SK-N-SH (cell line): Measurements from ENCODE around the gene GAB1. TPM values are rescaled to one million over a fixed set of nuclear protein-coding genes. Genes with fewer than 3 reads are reported as not detected.

ENCODE experiments used
- CTCF ChIA-PET: fragments of 300-600, 350-600 bp; formaldehyde crosslinking; extraction: SDS; loops from one replicate; lab custom pipeline; 2021; lab: Yijun Ruan, JAX
- POLR2A ChIA-PET: fragments of 350-600 bp; sonication (Branson Sonifier 250); formaldehyde crosslinking; extraction: SDS; loops from one replicate; lab custom pipeline; 2020; ENCODE audit warnings: antibody characterized with exemption, inconsistent platforms; lab: Yijun Ruan, JAX
- DNase-seq: peaks from one replicate; pipeline ENCODE4 v3.0.0; 2012
- H2AFZ ChIP-seq: fragments of 200-600 bp; sonication (generic); 2 replicates; pipeline ENCODE4 v1.8.1; 2016; ENCODE audit warnings: antibody characterized with exemption, mild to moderate bottlenecking, low read depth
- H3F3A ChIP-seq: fragments of 200-600 bp; sonication (generic); replicated peaks from 2 replicates; pipeline ENCODE3; 2016; ENCODE audit warnings: antibody characterized with exemption, mild to moderate bottlenecking; ENCODE audit not compliant: insufficient read depth
- H3K27ac ChIP-seq, 2 experiments: fragments of 200-500 bp in 1 of 2; fragments of 200-600 bp in 1 of 2; sonication (Bioruptor generic) in 1 of 2; sonication (generic), shearing (Covaris generic) in 1 of 2; 2 replicates each; pipeline versions ENCODE4 v1.5.1 to v1.6.1; 2014 to 2016; ENCODE audit warnings: low read depth in 2 of 2, inconsistent platforms in 1 of 2, low read length in 1 of 2, mild to moderate bottlenecking in 1 of 2, mixed read lengths in 1 of 2
- H3K27me3 ChIP-seq: fragments of 200-600 bp; sonication (generic), shearing (Covaris generic); 2 replicates; pipeline ENCODE4 v1.6.1; 2016; ENCODE audit warnings: mixed run types; ENCODE audit not compliant: insufficient read depth
- H3K36me3 ChIP-seq, 2 experiments: fragments of 200-500 bp in 1 of 2; fragments of 200-600 bp in 1 of 2; sonication (Bioruptor generic) in 1 of 2; sonication (generic) in 1 of 2; replicated peaks in 1 of 2; 2 replicates each; pipeline versions ENCODE3 to v1.5.1; 2014 to 2016; ENCODE audit warnings: low read length in 1 of 2, mild to moderate bottlenecking in 1 of 2; ENCODE audit not compliant: insufficient read depth in 2 of 2, control insufficient read depth in 1 of 2
- H3K4me1 ChIP-seq, 2 experiments: fragments of 200-500 bp in 1 of 2; fragments of 200-600 bp in 1 of 2; sonication (Bioruptor generic) in 1 of 2; sonication (generic), shearing (Covaris generic) in 1 of 2; 2 replicates each; pipeline versions ENCODE4 v1.5.1 to v1.6.1; 2014 to 2016; ENCODE audit warnings: low read depth in 1 of 2, low read length in 1 of 2, mixed run types in 1 of 2; ENCODE audit not compliant: insufficient read depth in 2 of 2, control insufficient read depth in 1 of 2
- H3K4me2 ChIP-seq: fragments of 200-600 bp; sonication (generic), shearing (Covaris generic); 2 replicates; pipeline ENCODE4 v1.6.1; 2017; ENCODE audit warnings: mixed run types
- H3K4me3 ChIP-seq, 2 experiments: fragments of 200-500 bp in 1 of 2; fragments of 200-600 bp in 1 of 2; sonication (Bioruptor generic) in 1 of 2; sonication (generic), shearing (Covaris generic) in 1 of 2; 2 replicates each; pipeline versions ENCODE4 v1.5.1 to v1.8.1; 2014 to 2016; ENCODE audit warnings: low read depth in 2 of 2, inconsistent platforms in 1 of 2, low read length in 1 of 2, mild to moderate bottlenecking in 1 of 2, mixed read lengths in 1 of 2, moderate library complexity in 1 of 2
- H3K79me2 ChIP-seq: fragments of 200-600 bp; sonication (generic); 2 replicates; pipeline ENCODE4 v1.8.1; 2017; ENCODE audit warnings: mild to moderate bottlenecking; ENCODE audit not compliant: insufficient read depth
- H3K9ac ChIP-seq: fragments of 200-600 bp; sonication (generic); 2 replicates; pipeline ENCODE4 v1.6.1; 2017; ENCODE audit warnings: mixed run types
- H3K9me2 ChIP-seq: fragments of 200-600 bp; sonication (generic); 2 replicates; pipeline ENCODE4 v1.6.1; 2017; ENCODE audit warnings: mixed run types
- H3K9me3 ChIP-seq: fragments of 200-600 bp; sonication (generic); 2 replicates; pipeline ENCODE4 v1.6.1; 2017; ENCODE audit warnings: mixed run types, mild to moderate bottlenecking, moderate library complexity
- H4K20me1 ChIP-seq: fragments of 200-600 bp; sonication (generic); 2 replicates; pipeline ENCODE4 v1.6.1; 2017; ENCODE audit warnings: mild to moderate bottlenecking, mixed run types; ENCODE audit not compliant: insufficient read depth
- FOSL2 ChIP-seq: IDR thresholded peaks from 2 replicates; pipeline ENCODE4 v1.4.0; 2012; ENCODE audit warnings: low read depth, mild to moderate bottlenecking, moderate library complexity, borderline replicate concordance
- FOXJ3 ChIP-seq: sonication (generic); formaldehyde crosslinking; IDR thresholded peaks from 2 replicates; pipeline ENCODE4 v1.5.1; 2020; ENCODE audit warnings: mild to moderate bottlenecking, missing genetic modification reagents
- FOXM1 ChIP-seq: IDR thresholded peaks from 2 replicates; pipeline ENCODE4 v1.4.0; 2012; ENCODE audit warnings: low read depth, mild to moderate bottlenecking
- GABPA ChIP-seq: IDR thresholded peaks from 2 replicates; pipeline ENCODE4 v1.4.0; 2012; ENCODE audit warnings: low read depth, mild to moderate bottlenecking
- GATA2 ChIP-seq: sonication (generic); formaldehyde crosslinking; IDR thresholded peaks from 2 replicates; pipeline ENCODE4 v1.5.0; 2020; ENCODE audit warnings: mild to moderate bottlenecking, missing genetic modification reagents
- RAD21 ChIP-seq: IDR thresholded peaks from 2 replicates; pipeline ENCODE4 v1.6.1; 2012; ENCODE audit warnings: mild to moderate bottlenecking, low read length
- RCOR1 ChIP-seq: fragments of 150-350 bp; IDR thresholded peaks from 2 replicates; pipeline ENCODE4 v1.6.1; 2017; ENCODE audit warnings: antibody characterized with exemption, low read length
- RFX5 ChIP-seq: IDR thresholded peaks from 2 replicates; pipeline ENCODE4 v1.6.1; 2012; ENCODE audit warnings: mild to moderate bottlenecking, improper control_type of control experiment, low read length
- SIN3A ChIP-seq: IDR thresholded peaks from 2 replicates; pipeline ENCODE4 v1.6.1; 2012; ENCODE audit warnings: low read depth, mild to moderate bottlenecking, low read length, moderate library complexity, borderline replicate concordance
- SMC3 ChIP-seq: IDR thresholded peaks from 2 replicates; pipeline ENCODE4 v1.6.1; 2012; ENCODE audit warnings: low read depth, low read length, improper control_type of control experiment
- TCF12 ChIP-seq: IDR thresholded peaks from 2 replicates; pipeline ENCODE4 v1.4.0; 2012
- TEAD4 ChIP-seq: IDR thresholded peaks from 2 replicates; pipeline ENCODE4 v1.4.0; 2012; ENCODE audit warnings: mild to moderate bottlenecking, borderline replicate concordance; ENCODE audit not compliant: insufficient read depth
- WGBS: methylation state at CpG from one replicate; pipeline ENCODE4 v1.1.6; 2017; ENCODE audit warnings: low lambda C conversion rate; 5-methylcytosine and 5-hydroxymethylcytosine counted together
- polyA plus RNA-seq, 3 experiments: library from polyadenylated mRNA; depleted of rRNA; stranded (reverse); fragments of >200 nt; gene quantifications; 2 replicates each; pipeline ENCODE4 v1.2.3, GENCODE V29; 2012
- TF ChIP-seq, protein P1 (sequence below): fragments of 150-350 bp; IDR thresholded peaks from 2 replicates; pipeline ENCODE4 v1.6.1; 2016; ENCODE audit warnings: mild to moderate bottlenecking, low read depth, low read length
- TF ChIP-seq, protein P2 (sequence below): fragments of 200-600 bp; sonication (generic); IDR thresholded peaks from 2 replicates; pipeline ENCODE4 v1.6.1; 2017; ENCODE audit warnings: antibody characterized with exemption, mild to moderate bottlenecking, moderate library complexity
- TF ChIP-seq, protein P3 (sequence below): IDR thresholded peaks from 2 replicates; pipeline ENCODE4 v1.4.0; 2012; ENCODE audit warnings: low read depth
- TF ChIP-seq, protein P4 (sequence below): IDR thresholded peaks from 2 replicates; pipeline ENCODE4 v1.6.1; 2012; ENCODE audit warnings: mild to moderate bottlenecking, low read depth, low read length, moderate library complexity
- TF ChIP-seq, protein P5 (sequence below): IDR thresholded peaks from 2 replicates; pipeline ENCODE4 v1.4.0; 2012; ENCODE audit warnings: low read depth, borderline replicate concordance

Gene GAB1
- polyA plus RNA-seq, 1 of the 3 experiments (the other 2 are of a cell fraction) = 3.7 TPM

DNA sequence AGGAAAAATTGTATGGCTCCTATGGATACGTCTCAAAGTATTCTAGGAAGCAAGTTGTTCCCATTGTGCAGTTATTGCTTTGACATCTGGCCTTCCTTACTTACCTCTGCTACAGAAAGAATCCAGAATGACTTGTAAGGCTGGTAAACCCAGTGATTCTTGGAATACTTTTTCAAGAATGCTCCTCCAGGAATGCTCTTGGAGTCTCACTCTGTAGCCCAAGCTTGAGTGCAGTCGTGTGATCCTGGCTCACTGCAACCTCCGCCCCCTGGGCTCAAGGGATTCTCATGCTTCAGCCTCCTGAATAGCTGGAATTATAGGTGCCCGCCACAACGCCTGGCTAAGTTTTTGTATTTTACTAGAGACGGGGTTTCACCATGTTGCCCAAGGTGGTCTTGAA is 38.1 kb downstream of the GAB1 start:
- H4K20me1 ChIP-seq = peaks cover 5% of the 10 kb centered on the region
- H3K9me2 ChIP-seq = no peaks in the 10 kb centered on the region
- ChIA-PET CTCF (interaction anchor here (0.7 to 2.0 kb wide), 6 partner anchors 11 to 153 kb away, joined by 3 to 10 read pairs (median 3); no protein-coding TSS in a partner anchor), POLR2A (no interaction called here)
- DNase-seq = no peak
- no peaks in the 10 kb centered on the region for H3K27me3 ChIP-seq
- H3K36me3 ChIP-seq = no peaks in the 10 kb centered on the region
- no peak overlapping the region for H3K4me3 ChIP-seq
- no peak overlapping the region for H3K9ac ChIP-seq
- no peak overlapping the region for H2AFZ ChIP-seq
- H3F3A ChIP-seq = no peaks in the 10 kb centered on the region
- H3K79me2 ChIP-seq = peaks cover 69% of the 10 kb centered on the region
- H3K4me1 ChIP-seq = peaks cover 12 to 19% of the 10 kb centered on the region in 2 experiments; a peak in 3 of 4 replicates
- no peak overlapping the region for H3K27ac ChIP-seq
- H3K9me3 ChIP-seq = no peaks in the 10 kb centered on the region
- WGBS = 73% methylated on average over 6 of the region's 6 CpGs
- no peak overlapping the region for H3K4me2 ChIP-seq
- TF ChIP-seq FOSL2 (no peak), GABPA (no peak), FOXJ3 (CRISPR knock-in tag) (no peak), SMC3 (no peak), RFX5 (no peak), TEAD4 (no peak), FOXM1 (no peak), GATA2 (no peak), RAD21 (no peak), RCOR1 (no peak), TCF12 (no peak), SIN3A (no peak)
- TF ChIP-seq, protein P1, sequence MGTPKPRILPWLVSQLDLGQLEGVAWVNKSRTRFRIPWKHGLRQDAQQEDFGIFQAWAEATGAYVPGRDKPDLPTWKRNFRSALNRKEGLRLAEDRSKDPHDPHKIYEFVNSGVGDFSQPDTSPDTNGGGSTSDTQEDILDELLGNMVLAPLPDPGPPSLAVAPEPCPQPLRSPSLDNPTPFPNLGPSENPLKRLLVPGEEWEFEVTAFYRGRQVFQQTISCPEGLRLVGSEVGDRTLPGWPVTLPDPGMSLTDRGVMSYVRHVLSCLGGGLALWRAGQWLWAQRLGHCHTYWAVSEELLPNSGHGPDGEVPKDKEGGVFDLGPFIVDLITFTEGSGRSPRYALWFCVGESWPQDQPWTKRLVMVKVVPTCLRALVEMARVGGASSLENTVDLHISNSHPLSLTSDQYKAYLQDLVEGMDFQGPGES = no peak
- TF ChIP-seq, protein P2, sequence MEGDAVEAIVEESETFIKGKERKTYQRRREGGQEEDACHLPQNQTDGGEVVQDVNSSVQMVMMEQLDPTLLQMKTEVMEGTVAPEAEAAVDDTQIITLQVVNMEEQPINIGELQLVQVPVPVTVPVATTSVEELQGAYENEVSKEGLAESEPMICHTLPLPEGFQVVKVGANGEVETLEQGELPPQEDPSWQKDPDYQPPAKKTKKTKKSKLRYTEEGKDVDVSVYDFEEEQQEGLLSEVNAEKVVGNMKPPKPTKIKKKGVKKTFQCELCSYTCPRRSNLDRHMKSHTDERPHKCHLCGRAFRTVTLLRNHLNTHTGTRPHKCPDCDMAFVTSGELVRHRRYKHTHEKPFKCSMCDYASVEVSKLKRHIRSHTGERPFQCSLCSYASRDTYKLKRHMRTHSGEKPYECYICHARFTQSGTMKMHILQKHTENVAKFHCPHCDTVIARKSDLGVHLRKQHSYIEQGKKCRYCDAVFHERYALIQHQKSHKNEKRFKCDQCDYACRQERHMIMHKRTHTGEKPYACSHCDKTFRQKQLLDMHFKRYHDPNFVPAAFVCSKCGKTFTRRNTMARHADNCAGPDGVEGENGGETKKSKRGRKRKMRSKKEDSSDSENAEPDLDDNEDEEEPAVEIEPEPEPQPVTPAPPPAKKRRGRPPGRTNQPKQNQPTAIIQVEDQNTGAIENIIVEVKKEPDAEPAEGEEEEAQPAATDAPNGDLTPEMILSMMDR = no peak
- TF ChIP-seq, protein P3, sequence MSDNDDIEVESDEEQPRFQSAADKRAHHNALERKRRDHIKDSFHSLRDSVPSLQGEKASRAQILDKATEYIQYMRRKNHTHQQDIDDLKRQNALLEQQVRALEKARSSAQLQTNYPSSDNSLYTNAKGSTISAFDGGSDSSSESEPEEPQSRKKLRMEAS = no peak
- TF ChIP-seq, protein P4, sequence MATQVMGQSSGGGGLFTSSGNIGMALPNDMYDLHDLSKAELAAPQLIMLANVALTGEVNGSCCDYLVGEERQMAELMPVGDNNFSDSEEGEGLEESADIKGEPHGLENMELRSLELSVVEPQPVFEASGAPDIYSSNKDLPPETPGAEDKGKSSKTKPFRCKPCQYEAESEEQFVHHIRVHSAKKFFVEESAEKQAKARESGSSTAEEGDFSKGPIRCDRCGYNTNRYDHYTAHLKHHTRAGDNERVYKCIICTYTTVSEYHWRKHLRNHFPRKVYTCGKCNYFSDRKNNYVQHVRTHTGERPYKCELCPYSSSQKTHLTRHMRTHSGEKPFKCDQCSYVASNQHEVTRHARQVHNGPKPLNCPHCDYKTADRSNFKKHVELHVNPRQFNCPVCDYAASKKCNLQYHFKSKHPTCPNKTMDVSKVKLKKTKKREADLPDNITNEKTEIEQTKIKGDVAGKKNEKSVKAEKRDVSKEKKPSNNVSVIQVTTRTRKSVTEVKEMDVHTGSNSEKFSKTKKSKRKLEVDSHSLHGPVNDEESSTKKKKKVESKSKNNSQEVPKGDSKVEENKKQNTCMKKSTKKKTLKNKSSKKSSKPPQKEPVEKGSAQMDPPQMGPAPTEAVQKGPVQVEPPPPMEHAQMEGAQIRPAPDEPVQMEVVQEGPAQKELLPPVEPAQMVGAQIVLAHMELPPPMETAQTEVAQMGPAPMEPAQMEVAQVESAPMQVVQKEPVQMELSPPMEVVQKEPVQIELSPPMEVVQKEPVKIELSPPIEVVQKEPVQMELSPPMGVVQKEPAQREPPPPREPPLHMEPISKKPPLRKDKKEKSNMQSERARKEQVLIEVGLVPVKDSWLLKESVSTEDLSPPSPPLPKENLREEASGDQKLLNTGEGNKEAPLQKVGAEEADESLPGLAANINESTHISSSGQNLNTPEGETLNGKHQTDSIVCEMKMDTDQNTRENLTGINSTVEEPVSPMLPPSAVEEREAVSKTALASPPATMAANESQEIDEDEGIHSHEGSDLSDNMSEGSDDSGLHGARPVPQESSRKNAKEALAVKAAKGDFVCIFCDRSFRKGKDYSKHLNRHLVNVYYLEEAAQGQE = no peak
- TF ChIP-seq, protein P5, sequence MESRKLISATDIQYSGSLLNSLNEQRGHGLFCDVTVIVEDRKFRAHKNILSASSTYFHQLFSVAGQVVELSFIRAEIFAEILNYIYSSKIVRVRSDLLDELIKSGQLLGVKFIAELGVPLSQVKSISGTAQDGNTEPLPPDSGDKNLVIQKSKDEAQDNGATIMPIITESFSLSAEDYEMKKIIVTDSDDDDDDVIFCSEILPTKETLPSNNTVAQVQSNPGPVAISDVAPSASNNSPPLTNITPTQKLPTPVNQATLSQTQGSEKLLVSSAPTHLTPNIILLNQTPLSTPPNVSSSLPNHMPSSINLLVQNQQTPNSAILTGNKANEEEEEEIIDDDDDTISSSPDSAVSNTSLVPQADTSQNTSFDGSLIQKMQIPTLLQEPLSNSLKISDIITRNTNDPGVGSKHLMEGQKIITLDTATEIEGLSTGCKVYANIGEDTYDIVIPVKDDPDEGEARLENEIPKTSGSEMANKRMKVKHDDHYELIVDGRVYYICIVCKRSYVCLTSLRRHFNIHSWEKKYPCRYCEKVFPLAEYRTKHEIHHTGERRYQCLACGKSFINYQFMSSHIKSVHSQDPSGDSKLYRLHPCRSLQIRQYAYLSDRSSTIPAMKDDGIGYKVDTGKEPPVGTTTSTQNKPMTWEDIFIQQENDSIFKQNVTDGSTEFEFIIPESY = no peak
